Daoy (cell line): ENCODE results near the gene GDPD5. TPM values are rescaled to one million over a fixed set of nuclear protein-coding genes. Genes with fewer than 3 reads are reported as not detected.
"Not testable (repeated sequence)": the region's sequence is repeated elsewhere in the genome, so short reads cannot be mapped to it uniquely, and the experiment has no call there.

Experiments used
- DNase-seq: peaks from one replicate; pipeline ENCODE4 v3.0.0-alpha.2; 2015; ENCODE audit warnings: low read depth
- total RNA-seq: library from RNA; depleted of rRNA; stranded (reverse); fragments of >200 nt; shearing (Covaris generic); gene quantifications from 2 replicates; pipeline ENCODE4 v1.2.3, GENCODE V29; 2014

The GDPD5 gene
- total RNA-seq, 1 experiment from 2014 or later: 2.6 TPM

GRCh38 chr11:75429902-75430713, 95.6 kb downstream of the GDPD5 start:
- DNase-seq: peak; percentile 83

DNA sequence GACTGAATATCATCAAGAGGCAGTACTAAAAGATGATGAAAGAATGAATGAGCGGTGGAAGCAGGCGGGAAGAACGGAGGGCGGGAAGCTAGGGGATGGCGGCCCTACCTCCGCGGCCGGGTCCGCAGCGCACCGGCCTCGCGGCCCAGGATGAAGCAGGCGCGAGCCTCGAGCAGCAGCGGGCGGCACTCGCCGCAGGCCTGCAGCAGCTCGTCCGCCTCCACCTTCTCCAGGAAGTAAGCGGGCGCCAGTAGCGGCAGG, 96.2 kb downstream of the GDPD5 start:
- no peak for DNase-seq

DNA sequence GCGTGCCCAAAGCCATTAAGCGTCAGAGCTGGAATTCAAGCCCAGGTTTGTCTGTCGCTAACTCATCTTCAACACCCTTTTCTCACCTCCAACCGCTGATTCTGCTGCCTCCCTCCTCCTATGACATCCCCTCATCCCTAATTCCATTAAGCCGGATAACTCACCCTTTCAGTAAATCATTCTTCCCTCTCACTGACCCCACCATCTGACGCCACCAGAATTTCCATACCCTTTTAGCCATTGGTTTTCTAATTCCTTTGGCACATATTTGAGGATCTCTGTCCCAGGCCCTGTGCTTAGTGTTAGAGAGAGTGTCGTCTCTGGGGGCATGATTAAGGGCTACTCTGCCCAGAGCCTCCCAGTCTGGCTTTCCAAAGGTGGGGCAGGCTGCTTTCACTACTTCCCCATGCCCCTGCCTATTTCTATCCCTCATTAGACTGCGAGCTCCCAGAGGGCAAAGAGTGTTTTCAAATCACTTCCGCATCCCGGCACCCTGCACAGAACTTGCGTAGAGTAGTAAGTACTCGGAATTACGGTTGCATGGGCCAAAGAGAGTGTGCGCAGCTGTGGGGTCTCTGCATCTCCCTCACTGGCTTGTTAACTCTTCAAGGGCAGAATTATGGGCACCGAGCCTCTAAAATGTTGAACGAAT, 96.6 kb downstream of the GDPD5 start:
- DNase-seq: no peak

DNA sequence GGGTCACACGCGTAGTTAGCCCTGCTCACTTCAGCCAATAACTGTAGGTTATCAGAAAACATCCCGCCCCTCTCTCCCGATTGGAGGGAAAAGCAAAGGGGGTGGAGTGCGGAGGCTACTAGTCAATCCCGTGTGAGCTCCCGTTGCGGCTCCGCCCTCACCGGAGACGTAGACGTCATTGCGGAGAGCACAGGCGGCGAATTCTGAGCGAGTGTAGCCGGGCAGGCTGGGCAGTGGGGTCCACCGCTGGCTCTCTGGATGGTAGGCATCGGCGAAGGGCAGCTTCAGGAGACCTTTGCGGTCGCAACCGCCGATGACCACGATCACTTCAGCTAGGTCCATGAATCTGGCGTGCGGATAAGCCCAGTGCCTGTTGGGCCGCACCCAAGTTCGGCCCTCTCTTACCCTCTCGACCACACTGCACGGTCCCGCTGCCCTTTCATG, 97.4 kb downstream of the GDPD5 start:
- DNase-seq: peak; percentile 94

- no peak for DNase-seq
These were observed 98.6 kb downstream of the GDPD5 start for GRCh38 chr11:75427181-75427580.

GRCh38 chr11:75426720-75427086, 99.0 kb downstream of the GDPD5 start:
- no peak for DNase-seq

DNA sequence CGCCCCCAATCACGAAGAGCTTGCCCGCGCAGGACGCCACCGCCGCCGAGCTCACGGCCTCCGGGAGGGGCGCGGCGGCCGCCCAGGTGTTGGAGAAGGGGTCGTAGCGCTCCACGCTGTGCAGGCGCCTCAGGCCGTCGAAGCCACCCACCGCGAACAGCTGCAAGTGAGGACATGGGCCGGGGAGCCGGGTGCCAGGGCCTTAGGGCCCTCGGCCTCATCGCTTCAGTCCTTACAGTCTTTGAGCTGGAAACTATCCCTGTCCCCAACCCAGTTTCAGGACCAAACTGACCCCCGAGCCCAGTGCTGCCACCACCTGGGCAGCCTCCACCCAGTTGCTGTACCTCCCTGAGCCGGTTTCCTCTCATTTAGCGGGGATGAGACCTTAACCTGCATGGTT, 100.3 kb downstream of the GDPD5 start:
- no peak for DNase-seq

GRCh38 chr11:75424396-75424795, 101.3 kb downstream of the GDPD5 start:
- DNase-seq: no peak

GRCh38 chr11:75423721-75424120, 102.0 kb downstream of the GDPD5 start:
- no peak for DNase-seq

DNA sequence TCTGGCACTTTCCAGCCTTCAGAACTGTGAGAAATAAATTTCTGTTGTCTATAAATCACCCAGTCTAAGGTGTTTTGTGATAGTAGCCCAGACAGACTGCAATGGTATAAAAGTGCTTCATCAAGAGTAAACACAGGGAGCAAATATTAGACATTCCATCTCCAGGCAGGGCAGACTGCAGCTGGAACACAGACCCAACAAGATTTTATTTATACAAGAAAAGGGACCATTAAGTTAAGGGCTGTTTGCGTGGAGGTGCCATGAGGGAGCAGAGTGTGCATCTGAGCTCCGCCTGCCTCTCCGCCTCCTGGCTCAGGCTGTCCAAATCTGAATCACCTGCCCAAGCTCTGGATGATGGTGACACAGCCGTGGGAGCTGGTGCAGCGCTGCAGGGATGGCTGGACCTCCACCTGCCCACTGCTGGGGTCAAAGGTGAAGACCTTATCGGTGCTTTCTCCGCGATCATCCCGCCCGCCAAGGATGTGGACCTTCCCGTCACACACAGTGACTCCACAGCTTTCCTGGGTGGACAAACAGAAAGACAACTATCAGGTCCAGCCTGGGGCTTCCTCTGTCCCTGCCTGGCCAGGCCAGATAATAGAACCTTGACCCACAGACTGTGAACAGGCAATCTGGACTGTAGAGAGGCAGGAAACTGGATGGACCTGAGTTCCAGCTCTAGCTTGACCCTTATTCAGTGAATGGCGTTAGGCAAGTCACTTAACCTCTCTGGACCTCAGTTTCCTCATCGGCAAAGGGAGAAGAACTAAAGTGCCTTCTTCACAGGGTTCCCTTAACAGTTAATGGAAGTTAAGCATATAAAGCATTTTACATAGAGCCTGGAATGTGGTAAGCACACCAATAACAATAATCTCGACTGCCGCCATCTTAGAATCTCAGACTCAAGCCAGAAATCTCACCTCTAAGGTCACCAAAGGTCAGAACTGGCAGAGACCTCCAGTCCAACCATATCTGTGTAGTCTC, 103.2 kb downstream of the GDPD5 start:
- no peak for DNase-seq

- no peak for DNase-seq
These were observed 103.9 kb downstream of the GDPD5 start for GRCh38 chr11:75421902-75422247.

- no peak for DNase-seq
These were observed 104.6 kb downstream of the GDPD5 start for GRCh38 chr11:75421035-75421602.

DNA sequence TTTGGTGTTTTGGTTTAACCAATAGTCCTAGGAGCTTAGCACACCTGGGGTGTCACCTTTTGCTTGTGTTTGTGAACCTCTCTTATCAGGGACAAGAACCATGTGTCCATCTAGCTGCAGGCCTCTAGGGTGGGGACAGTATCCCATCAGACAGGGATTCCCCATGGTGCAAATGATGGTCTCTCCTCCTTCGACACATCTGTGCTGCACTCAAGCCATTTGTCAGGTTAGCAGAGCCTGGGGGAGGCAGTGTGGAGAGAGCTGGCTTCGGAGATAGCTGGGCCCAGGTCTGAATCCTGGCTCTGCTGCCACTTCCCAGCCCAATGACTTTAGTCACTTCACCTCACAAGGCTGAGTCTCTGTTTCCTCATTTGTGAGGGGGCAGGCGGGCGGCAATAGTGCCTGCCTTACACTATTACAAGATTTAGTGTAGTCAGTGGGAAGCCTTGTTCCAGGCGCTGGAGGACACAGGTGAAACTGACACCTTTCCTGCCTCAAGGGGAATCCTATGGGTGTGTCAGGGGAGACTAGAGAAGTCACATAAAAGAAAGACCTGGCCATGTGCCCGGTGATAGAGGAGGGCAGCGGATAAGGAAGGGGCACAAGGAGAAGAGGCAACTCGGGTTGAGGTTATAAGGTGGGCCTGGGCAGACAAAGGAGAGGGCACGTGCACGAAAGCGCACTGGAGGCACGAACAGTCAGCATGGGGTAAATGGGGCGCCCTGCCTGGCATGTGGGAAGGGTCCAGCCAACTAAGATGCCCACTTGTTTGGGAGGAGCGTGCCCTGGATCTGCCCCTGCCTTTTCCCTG, 105.3 kb downstream of the GDPD5 start:
- DNase-seq: no peak

DNA sequence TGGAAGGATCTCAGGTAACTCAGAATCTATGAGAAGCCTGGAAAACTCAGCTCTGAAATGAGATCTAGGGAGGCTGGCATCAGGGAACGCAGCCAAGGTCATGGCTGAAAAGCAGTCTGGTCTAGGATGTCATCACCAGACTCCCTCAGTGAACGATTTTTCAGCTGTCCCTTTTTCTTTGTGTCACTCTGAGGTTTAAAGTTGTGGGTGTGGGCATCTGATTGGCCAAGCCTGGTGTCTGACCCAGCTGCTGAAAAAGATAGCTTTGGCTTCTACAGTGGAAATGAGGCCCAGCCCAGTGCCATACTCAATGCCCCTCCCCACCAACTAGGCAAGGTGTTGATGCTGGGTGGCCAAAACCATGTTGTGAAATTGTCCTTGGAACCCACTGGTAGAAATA, 111.9 kb downstream of the GDPD5 start:
- DNase-seq: no peak

- DNase-seq: not testable (repeated sequence)
These were observed 112.6 kb downstream of the GDPD5 start for GRCh38 chr11:75413146-75413545.

GRCh38 chr11:75409971-75410370, 115.8 kb downstream of the GDPD5 start:
- DNase-seq: not testable (repeated sequence)

DNA sequence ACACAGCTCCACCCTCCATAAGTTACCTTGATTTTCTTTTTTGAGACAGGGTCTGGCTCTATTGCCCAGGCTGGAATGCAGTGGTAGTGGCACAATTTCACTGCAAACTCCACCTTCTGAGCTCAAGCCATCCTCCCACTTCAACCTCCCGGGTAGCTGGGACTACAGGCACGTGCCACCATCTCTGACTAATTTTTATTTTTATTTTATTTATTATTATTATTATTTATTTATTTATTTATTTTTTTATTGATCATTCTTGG, 116.9 kb downstream of the GDPD5 start:
- no peak for DNase-seq

- DNase-seq: no peak
These were observed 119.4 kb downstream of the GDPD5 start for GRCh38 chr11:75406338-75406777.

DNA sequence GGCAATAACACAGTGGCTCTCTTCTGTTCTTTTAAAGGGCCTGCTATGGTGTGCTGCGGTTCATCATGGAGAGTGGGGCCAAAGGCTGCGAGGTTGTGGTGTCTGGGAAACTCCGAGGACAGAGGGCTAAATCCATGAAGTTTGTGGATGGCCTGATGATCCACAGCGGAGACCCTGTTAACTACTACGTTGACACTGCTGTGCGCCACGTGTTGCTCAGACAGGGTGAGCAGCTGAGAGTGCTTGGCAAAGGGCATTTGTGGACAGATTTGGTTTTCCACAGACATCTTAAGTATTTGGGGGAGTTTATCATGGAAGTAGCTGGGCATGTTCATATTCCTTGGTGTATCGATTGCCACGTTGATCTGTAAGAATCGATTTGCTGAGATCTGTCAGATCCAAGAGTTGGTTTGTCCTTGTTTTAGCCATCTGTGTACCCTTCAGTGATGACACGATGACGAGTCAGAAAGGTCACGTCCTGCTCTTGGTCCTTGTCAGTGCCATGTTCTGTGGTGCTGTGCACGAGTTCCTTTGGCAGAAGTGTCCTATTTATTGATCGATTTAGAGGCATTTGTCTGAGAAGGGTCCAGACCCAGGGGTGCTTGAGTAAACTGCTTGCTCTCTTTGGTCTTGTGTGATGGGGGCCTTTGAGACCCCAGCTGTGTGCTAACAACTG, 121.6 kb downstream of the GDPD5 start:
- DNase-seq: no peak

- DNase-seq: no peak
These were observed 122.7 kb downstream of the GDPD5 start for GRCh38 chr11:75403037-75403436.
